ENCODE results near the gene TARM1.

The TARM1 gene

DNA sequence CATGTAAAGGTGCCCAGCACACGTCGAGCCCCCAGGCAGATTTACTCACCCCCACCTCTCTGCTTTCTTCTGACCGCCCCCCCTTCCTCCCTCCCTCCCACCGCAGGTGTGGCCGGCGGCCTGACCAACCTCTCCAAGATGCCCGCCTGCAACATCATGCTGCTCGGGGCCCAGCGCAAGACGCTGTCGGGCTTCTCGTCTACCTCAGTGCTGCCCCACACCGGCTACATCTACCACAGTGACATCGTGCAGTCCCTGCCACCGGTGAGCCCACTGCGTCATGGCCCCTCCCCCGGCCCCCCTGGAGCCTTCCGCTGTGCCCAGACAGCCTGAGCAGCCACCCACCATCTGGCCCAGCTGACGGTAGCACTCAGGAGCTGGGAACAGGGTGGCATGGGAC, 43.2 kb upstream of the TARM1 start:
- no peak for DNase-seq (ENCODE audit: low read depth)
- TF ChIP-seq, protein P1, sequence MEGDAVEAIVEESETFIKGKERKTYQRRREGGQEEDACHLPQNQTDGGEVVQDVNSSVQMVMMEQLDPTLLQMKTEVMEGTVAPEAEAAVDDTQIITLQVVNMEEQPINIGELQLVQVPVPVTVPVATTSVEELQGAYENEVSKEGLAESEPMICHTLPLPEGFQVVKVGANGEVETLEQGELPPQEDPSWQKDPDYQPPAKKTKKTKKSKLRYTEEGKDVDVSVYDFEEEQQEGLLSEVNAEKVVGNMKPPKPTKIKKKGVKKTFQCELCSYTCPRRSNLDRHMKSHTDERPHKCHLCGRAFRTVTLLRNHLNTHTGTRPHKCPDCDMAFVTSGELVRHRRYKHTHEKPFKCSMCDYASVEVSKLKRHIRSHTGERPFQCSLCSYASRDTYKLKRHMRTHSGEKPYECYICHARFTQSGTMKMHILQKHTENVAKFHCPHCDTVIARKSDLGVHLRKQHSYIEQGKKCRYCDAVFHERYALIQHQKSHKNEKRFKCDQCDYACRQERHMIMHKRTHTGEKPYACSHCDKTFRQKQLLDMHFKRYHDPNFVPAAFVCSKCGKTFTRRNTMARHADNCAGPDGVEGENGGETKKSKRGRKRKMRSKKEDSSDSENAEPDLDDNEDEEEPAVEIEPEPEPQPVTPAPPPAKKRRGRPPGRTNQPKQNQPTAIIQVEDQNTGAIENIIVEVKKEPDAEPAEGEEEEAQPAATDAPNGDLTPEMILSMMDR (conservative IDR thresholded peaks at IDR 0.05; ENCODE audit: low read depth, low read length): no peak
- H3K4me3 ChIP-seq (ENCODE audit: low read depth, low read length): no peak overlapping the region

DNA sequence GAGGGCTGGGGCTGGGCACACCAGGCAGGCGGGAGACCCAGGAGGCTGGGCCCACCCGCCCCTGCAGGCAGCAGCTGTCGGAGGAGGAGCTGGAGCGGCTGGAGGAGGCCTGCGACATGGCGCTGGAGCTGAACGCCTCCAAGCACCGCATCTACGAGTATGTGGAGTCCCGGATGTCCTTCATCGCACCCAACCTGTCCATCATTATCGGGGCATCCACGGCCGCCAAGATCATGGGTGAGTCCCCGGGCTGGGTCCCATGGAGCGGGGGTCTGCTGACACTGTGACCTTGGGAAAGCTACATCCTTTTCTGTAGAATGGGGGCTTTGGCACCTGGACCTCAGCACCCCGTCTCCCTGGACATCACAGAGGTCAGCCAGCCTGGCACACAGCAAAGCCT, 42.5 kb upstream of the TARM1 start:
- no peak overlapping the region for H3K4me3 ChIP-seq (ENCODE audit: low read depth, low read length)
- no peak for DNase-seq (ENCODE audit: low read depth)
- TF ChIP-seq, protein P1 (conservative IDR thresholded peaks at IDR 0.05; ENCODE audit: low read depth, low read length): no peak

DNA sequence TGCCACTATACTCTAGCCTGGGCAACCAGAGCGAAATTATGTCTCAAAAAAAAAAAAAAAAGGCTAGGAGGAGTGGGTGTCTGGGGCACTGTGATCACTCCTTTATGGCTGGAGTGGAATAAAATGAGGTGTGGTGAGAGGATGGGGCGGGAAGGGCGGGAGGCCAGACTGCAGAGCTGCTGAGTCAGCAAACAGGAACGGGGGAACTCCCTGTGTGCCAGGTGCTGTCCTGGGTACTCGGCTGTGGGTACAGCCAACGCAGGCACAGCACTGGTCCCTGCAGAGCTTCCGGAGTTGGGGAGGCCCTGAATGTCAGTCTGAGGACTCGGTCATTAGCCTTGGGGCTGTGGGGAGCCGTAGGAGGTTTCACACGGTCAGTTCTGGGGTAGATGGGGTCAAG, 40.1 kb upstream of the TARM1 start:
- TF ChIP-seq, protein P1 (conservative IDR thresholded peaks at IDR 0.05; ENCODE audit: low read depth, low read length): no peak
- H3K4me3 ChIP-seq (ENCODE audit: low read depth, low read length): no peak overlapping the region
- DNase-seq (ENCODE audit: low read depth): no peak

DNA sequence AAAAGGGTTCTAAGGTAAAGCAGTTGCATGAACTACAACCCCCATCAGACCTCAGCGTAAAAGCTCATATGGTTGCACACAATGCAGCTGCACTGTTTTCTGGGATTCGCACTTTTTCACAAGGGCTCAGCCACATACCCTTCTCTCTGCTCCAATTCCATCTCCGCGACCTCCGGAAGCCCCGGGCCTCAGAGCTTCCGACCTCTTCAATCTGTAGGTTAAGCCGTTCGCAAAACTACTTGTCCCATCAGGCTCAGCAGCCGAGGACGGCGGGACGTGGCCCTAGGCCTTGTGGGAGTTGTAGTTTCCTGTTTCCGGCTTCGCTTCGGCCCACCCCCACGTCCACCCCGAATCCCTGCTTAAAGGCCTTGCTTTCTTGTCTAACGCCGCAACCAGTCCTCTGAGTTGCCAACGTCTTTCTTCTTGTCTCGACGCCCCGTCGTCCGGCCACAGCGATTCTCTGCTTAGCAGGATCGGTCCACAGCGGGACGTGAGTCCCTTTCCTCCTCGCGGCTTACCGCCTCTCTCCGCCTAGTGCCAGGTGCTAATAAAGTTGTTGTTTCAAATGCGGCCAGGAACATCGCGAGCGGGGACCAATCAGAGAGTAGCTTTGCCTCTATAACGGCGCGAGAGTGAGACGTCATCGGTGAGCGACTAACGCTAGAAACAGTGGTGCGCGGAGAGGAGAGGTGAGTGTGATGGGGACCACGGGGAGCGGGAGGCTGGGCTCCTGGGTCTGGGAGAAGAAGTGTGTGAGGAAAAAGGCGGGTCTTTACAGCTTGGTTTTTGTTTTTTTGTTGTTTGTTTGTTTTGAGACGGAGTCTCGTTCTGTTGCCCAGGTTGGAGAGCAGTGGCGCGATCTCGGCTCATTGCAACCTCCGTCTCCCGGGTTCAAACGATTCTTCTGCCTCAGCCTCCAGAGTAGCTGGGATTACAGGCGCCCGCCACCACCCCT, 34.2 kb upstream of the TARM1 start, which contains the start of the genes PRPF31 and TFPT:
Gene PRPF31 (plus strand): TSS at position 646 of the 955 bp plus-strand sequence. CDS start 2,525 bp downstream, outside the sequence.
Gene TFPT (minus strand): TSS at position 549 of the 955 bp plus-strand sequence. CDS start 388 bp downstream, at position 161.
- TF ChIP-seq, protein P1 (conservative IDR thresholded peaks at IDR 0.05; ENCODE audit: low read depth, low read length): no peak
- H3K4me3 ChIP-seq (ENCODE audit: low read depth, low read length): peak within 1 kb of the TSS; percentile 81
- DNase-seq (ENCODE audit: low read depth): peak; percentile 99

DNA sequence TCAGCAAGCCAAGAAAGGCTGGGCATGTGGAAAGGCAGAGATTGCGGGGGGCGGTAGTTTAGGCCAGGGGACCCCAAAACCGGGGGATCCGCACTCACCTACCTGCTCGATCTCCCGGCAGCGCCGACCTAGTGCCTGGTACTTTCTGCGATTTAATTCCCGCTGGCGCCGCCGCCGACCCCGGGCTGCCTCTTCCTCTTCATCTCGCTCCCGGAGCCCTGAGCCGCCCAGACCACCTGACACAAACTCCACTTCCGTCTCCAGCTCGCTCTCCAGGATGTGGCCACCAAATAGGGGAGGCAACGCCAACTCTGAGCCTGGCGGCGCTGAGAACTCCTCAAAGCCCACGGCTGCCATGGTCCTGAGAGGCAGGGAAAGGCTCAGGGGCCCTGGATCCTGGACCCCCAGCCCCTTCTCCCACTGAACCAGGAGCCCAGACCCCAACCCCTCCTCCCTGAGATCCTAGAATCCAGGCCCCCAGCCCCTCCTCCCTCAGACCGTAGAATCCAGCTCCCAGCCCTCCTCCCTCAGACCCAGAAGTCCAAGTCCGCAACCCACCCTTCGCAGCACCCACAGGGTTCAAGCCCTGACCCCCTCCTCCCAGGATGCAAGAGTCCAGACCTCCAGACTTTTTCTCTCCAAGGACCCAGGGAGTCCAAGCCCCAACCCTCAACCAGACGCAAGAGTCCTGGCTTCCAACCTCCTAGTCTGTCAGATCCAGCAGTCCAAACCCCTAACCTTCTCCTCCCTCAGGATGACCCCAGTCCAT, 33.4 kb upstream of the TARM1 start:
- H3K4me3 ChIP-seq (ENCODE audit: low read depth, low read length): peak overlapping the region; percentile 81
- peak; percentile 67 for DNase-seq (ENCODE audit: low read depth)
- TF ChIP-seq, protein P1 (conservative IDR thresholded peaks at IDR 0.05; ENCODE audit: low read depth, low read length): no peak

DNA sequence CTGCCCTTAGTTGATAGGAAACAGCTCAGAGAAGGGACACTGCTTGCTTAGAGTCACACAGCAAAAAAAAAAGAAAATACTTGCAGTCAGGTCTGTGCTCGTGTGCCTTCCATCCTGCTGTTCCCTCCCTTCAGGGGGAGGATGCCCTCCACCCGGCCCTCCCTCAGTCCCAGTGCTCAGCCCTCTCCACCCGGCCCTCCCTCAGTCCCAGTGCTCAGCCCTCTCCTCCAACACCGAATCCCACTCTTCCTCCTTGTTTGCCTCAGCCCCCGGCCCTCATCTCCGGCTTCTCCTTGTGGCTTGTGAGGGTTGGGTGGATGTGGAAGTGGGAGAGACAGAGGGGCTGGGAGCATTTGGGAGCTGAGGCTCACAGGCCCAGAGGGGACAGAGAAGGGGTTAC, 28.5 kb upstream of the TARM1 start:
- TF ChIP-seq, protein P1 (conservative IDR thresholded peaks at IDR 0.05; ENCODE audit: low read depth, low read length): no peak

More for the DNA sequence above, 28.5 kb upstream of the TARM1 start:
- no peak for DNase-seq (ENCODE audit: low read depth)
- H3K4me3 ChIP-seq (ENCODE audit: low read depth, low read length): no peak overlapping the region
